ENCODE data around the gene PRKD3. TPM values are rescaled to one million over a fixed set of nuclear protein-coding genes. Genes with fewer than 3 reads are reported as not detected.

PRKD3 gene
- total and polyA plus RNA-seq, 2 donors (not counting 1 experiment from before 2014, with no cell fraction given), result 48.0 to 67.7 TPM

GRCh38 chr2:37342591-37343220 is 18.1 kb upstream of the PRKD3 start:
- Histone ChIP-seq H3K9ac (ENCODE audit: insufficient read depth, low read length) (no peak overlapping the region), H4K20me1 (ENCODE audit: control insufficient read depth, extremely low read depth, insufficient read depth, low read length) (no peaks in the 10 kb centered on the region), H3K4me2 (ENCODE audit: extremely low read depth, insufficient read depth, low read length) (no peak overlapping the region), H3K9me3 (ENCODE audit: control insufficient read depth, insufficient read depth, low read depth, low read length) (no peaks in the 10 kb centered on the region), H3K27me3 (ENCODE audit: control insufficient read depth, insufficient read depth, low read length) (no peaks in the 10 kb centered on the region), H2AFZ (ENCODE audit: low read length) (no peak overlapping the region), H3K4me1 (ENCODE audit: control insufficient read depth, extremely low read depth, insufficient read depth, low read length) (no peaks in the 10 kb centered on the region), H3K27ac (ENCODE audit: insufficient read depth, low read length) (no peak overlapping the region), H3K79me2 (ENCODE audit: control insufficient read depth, insufficient read depth, low read length) (no peaks in the 10 kb centered on the region), H3K36me3 (ENCODE audit: control insufficient read depth, insufficient read depth, low read length) (no peaks in the 10 kb centered on the region), H3K4me3 (replicated peaks in 1 of 4; ENCODE audit: control extremely low read depth in 1 of 4, insufficient read depth in 1 of 4, low read depth in 3 of 4, low read length in 4 of 4) (no peak overlapping the region)
- TF ChIP-seq, protein P1, sequence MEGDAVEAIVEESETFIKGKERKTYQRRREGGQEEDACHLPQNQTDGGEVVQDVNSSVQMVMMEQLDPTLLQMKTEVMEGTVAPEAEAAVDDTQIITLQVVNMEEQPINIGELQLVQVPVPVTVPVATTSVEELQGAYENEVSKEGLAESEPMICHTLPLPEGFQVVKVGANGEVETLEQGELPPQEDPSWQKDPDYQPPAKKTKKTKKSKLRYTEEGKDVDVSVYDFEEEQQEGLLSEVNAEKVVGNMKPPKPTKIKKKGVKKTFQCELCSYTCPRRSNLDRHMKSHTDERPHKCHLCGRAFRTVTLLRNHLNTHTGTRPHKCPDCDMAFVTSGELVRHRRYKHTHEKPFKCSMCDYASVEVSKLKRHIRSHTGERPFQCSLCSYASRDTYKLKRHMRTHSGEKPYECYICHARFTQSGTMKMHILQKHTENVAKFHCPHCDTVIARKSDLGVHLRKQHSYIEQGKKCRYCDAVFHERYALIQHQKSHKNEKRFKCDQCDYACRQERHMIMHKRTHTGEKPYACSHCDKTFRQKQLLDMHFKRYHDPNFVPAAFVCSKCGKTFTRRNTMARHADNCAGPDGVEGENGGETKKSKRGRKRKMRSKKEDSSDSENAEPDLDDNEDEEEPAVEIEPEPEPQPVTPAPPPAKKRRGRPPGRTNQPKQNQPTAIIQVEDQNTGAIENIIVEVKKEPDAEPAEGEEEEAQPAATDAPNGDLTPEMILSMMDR (conservative IDR thresholded peaks at IDR 0.05 in 1 of 2, IDR thresholded peaks at IDR 0.05 in 1 of 2; ENCODE audit: low read depth in 1 of 2, low read length in 2 of 2), result no peak
- TF ChIP-seq EZH2 (IDR thresholded peaks at IDR 0.05; ENCODE audit: low read length, missing control alignments), result no peak
- DNase-seq (ENCODE audit: low read depth in 2 of 2), result no peak

DNA sequence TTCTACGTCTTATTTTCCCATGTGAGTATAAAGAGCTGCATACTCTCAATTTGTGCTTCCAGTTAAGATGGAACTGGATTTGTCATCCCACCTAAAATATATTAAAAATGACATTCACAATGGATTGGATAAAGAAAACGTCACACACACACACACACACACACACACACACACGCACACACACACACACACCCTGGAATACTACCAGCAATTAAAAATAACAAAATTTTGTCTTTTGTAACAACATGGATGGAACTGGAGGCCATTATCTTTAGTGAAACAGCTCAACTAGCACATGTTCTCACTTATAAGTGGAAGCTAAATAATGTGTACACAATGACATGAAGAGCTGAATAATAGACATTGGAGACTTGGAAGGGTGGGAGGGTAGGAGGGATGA is 16.0 kb upstream of the PRKD3 start:
- Histone ChIP-seq H3K4me2 (ENCODE audit: extremely low read depth, insufficient read depth, low read length) (no peak overlapping the region), H3K9ac (ENCODE audit: insufficient read depth, low read length) (no peak overlapping the region), H3K79me2 (ENCODE audit: control insufficient read depth, insufficient read depth, low read length) (no peaks in the 10 kb centered on the region), H3K4me1 (ENCODE audit: control insufficient read depth, extremely low read depth, insufficient read depth, low read length) (no peaks in the 10 kb centered on the region), H3K27ac (ENCODE audit: insufficient read depth, low read length) (no peak overlapping the region), H3K4me3 (replicated peaks in 1 of 4; ENCODE audit: control extremely low read depth in 1 of 4, insufficient read depth in 1 of 4, low read depth in 3 of 4, low read length in 4 of 4) (no peak overlapping the region), H3K27me3 (ENCODE audit: control insufficient read depth, insufficient read depth, low read length) (no peaks in the 10 kb centered on the region), H3K9me3 (ENCODE audit: control insufficient read depth, insufficient read depth, low read depth, low read length) (no peaks in the 10 kb centered on the region), H2AFZ (ENCODE audit: low read length) (no peak overlapping the region), H4K20me1 (ENCODE audit: control insufficient read depth, extremely low read depth, insufficient read depth, low read length) (no peaks in the 10 kb centered on the region), H3K36me3 (ENCODE audit: control insufficient read depth, insufficient read depth, low read length) (no peaks in the 10 kb centered on the region)
- DNase-seq (ENCODE audit: low read depth in 2 of 2), result no peak
- TF ChIP-seq EZH2 (IDR thresholded peaks at IDR 0.05; ENCODE audit: low read length, missing control alignments), result no peak
- TF ChIP-seq, protein P1 (conservative IDR thresholded peaks at IDR 0.05 in 1 of 2, IDR thresholded peaks at IDR 0.05 in 1 of 2; ENCODE audit: low read depth in 1 of 2, low read length in 2 of 2), result no peak

DNA sequence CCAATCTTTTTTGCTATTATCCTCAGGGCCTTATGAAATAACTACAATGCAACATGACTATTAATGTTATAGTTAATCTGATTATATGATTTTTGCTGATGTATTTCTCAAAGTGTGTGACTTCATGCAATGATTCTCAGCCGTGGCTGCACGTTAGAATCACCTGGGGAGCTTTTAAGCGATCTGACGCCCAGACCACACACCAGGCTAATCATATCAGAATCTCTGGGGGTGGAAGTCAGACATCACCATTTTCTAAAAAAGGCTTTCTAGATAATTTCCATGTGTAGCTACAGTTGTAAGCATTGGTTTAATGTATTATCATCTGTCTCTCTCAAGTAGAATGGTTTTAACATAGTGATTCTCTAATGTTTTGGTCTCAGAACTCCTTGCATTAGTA is 14.3 kb upstream of the PRKD3 start:
- Histone ChIP-seq H3K79me2 (ENCODE audit: control insufficient read depth, insufficient read depth, low read length) (no peaks in the 10 kb centered on the region), H3K4me2 (ENCODE audit: extremely low read depth, insufficient read depth, low read length) (no peak overlapping the region), H3K9ac (ENCODE audit: insufficient read depth, low read length) (no peak overlapping the region), H3K27me3 (ENCODE audit: control insufficient read depth, insufficient read depth, low read length) (no peaks in the 10 kb centered on the region), H3K4me1 (ENCODE audit: control insufficient read depth, extremely low read depth, insufficient read depth, low read length) (no peaks in the 10 kb centered on the region), H4K20me1 (ENCODE audit: control insufficient read depth, extremely low read depth, insufficient read depth, low read length) (no peaks in the 10 kb centered on the region), H3K9me3 (ENCODE audit: control insufficient read depth, insufficient read depth, low read depth, low read length) (no peaks in the 10 kb centered on the region), H3K27ac (ENCODE audit: insufficient read depth, low read length) (no peak overlapping the region), H2AFZ (ENCODE audit: low read length) (no peak overlapping the region), H3K4me3 (replicated peaks in 1 of 4; ENCODE audit: control extremely low read depth in 1 of 4, insufficient read depth in 1 of 4, low read depth in 3 of 4, low read length in 4 of 4) (no peak overlapping the region), H3K36me3 (ENCODE audit: control insufficient read depth, insufficient read depth, low read length) (no peaks in the 10 kb centered on the region)
- no peak for DNase-seq (ENCODE audit: low read depth in 2 of 2)
- TF ChIP-seq EZH2 (IDR thresholded peaks at IDR 0.05; ENCODE audit: low read length, missing control alignments), result no peak
- TF ChIP-seq, protein P1 (conservative IDR thresholded peaks at IDR 0.05 in 1 of 2, IDR thresholded peaks at IDR 0.05 in 1 of 2; ENCODE audit: low read depth in 1 of 2, low read length in 2 of 2), result no peak

Measured in fibroblast of lung (primary cell).